Measurements from ENCODE around the gene BRICD5. TPM values are rescaled to one million over a fixed set of nuclear protein-coding genes. Genes with fewer than 3 reads are reported as not detected.

BRICD5 gene
- total and polyA plus RNA-seq, 2 of the 13 experiments (the other 11 are each of a cell fraction or from before 2014, with no cell fraction given) = 1.6 to 5.8 TPM

DNA sequence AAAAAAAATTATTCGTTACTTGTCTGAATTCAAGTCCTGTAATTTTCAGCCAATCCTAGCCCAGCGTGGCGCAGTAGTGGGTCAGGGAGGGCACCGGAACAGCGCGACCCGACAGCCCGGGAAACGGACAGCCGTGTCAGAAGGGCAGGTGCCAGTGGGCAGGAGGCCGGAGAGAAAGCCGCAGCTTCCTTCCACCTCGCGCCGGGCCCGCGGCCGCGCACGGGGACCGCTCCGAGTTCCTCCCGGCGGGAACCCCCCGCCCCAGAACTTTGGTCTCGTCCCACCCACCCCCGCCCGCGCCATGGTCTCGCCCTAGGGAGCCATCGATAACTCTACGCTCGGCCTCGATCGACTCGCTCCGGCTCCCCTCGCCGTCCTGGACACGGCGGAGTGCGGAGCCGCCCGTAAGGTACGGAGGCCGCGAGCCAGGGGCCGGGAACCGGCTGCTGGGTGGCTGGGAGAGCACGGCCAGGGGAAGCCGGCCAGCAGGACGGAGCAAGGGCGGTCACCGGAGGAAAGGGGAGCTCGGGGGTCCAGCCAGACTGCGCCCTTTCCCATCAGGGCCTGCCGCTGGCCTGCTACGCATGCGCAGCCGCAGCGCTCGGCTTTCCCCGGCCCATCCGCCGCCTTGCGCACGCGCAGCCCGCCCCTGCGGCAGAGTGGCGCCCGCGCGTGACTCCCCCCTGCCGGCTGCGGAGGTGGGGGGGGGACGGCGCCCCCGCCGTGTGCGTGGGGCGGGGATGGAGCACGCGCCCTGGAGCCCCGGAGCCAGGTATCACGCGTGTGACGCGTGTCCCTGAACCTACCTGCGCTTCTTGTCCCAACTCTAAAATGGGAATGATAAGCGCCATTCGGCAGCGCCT lies 5.3 kb downstream of the BRICD5 start, which contains the start of gene MLST8 (continued):
- peak; percentile 78 for TF ChIP-seq ZNF687 (CRISPR knock-in tag; IDR thresholded peaks at IDR 0.05)
- no peak for TF ChIP-seq HMG20B (CRISPR knock-in tag; conservative IDR thresholded peaks at IDR 0.05)
- TF ChIP-seq SNAPC2 (CRISPR knock-in tag; IDR thresholded peaks at IDR 0.05) = peak; percentile 32; the same call in 1 of the 2 replicates
- TF ChIP-seq DMAP1 (CRISPR knock-in tag; IDR thresholded peaks at IDR 0.05) = peak; percentile 76
- no peak for TF ChIP-seq ARNT (IDR thresholded peaks at IDR 0.05)
- peak; percentile 74; the same call in 1 of the 2 replicates for TF ChIP-seq ZNF574 (CRISPR knock-in tag; IDR thresholded peaks at IDR 0.05)
- TF ChIP-seq AGO1 (IDR thresholded peaks at IDR 0.05; ENCODE audit: low read depth, low read length, poor library complexity, severe bottlenecking) = peak; percentile 77
- TF ChIP-seq TBX2 (CRISPR knock-in tag; IDR thresholded peaks at IDR 0.05; ENCODE audit: borderline replicate concordance) = no peak; the same call in 1 of the 2 replicates
- TF ChIP-seq CEBPB (IDR thresholded peaks at IDR 0.05; ENCODE audit: borderline replicate concordance, low read depth, low read length) = no peak
- TF ChIP-seq PLRG1 (conservative IDR thresholded peaks at IDR 0.05) = no peak
- no peak for TF ChIP-seq ZMYM2 (CRISPR knock-in tag; IDR thresholded peaks at IDR 0.05)
- TF ChIP-seq, protein P1, sequence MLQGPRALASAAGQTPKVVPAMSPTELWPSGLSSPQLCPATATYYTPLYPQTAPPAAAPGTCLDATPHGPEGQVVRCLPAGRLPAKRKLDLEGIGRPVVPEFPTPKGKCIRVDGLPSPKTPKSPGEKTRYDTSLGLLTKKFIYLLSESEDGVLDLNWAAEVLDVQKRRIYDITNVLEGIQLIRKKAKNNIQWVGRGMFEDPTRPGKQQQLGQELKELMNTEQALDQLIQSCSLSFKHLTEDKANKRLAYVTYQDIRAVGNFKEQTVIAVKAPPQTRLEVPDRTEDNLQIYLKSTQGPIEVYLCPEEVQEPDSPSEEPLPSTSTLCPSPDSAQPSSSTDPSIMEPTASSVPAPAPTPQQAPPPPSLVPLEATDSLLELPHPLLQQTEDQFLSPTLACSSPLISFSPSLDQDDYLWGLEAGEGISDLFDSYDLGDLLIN (CRISPR knock-in tag; IDR thresholded peaks at IDR 0.05; ENCODE audit: borderline replicate concordance) = peak; percentile 21; the same call in 1 of the 2 replicates
- peak; percentile 98 for TF ChIP-seq ZNF740 (CRISPR knock-in tag; IDR thresholded peaks at IDR 0.05)
- TF ChIP-seq, protein P2, sequence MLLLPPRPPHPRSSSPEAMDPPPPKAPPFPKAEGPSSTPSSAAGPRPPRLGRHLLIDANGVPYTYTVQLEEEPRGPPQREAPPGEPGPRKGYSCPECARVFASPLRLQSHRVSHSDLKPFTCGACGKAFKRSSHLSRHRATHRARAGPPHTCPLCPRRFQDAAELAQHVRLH (CRISPR knock-in tag; IDR thresholded peaks at IDR 0.05; ENCODE audit: borderline replicate concordance, low read depth) = peak; percentile 62; the same call in 1 of the 2 replicates
- TF ChIP-seq PLSCR1 (CRISPR knock-in tag; IDR thresholded peaks at IDR 0.05; ENCODE audit: borderline replicate concordance) = no peak
- TF ChIP-seq ZBTB3 (CRISPR knock-in tag; IDR thresholded peaks at IDR 0.05; ENCODE audit: borderline replicate concordance, low read depth) = no peak
- peak; percentile 71 for TF ChIP-seq PTBP1 (IDR thresholded peaks at IDR 0.05; ENCODE audit: low read depth, low read length, poor library complexity, severe bottlenecking)
- TF ChIP-seq GATAD1 (CRISPR knock-in tag; IDR thresholded peaks at IDR 0.05) = peak; percentile 91
